ENCODE data around the gene CNTNAP2. TPM values are rescaled to one million over a fixed set of nuclear protein-coding genes. Genes with fewer than 3 reads are reported as not detected.

The CNTNAP2 gene
- total and polyA plus RNA-seq, 2 experiments from 2014 or later: not detected

- DNase-seq: no peak
- Histone ChIP-seq H3K36me3 (ENCODE audit: low read depth) (no peaks in the 10 kb centered on the region), H2AFZ (no peak overlapping the region), H3K4me1 (ENCODE audit: insufficient read depth) (no peaks in the 10 kb centered on the region), H3K9me3 (ENCODE audit: low read depth) (no peaks in the 10 kb centered on the region), H3K9ac (no peak overlapping the region), H3F3A (ENCODE audit: insufficient read depth) (no peaks in the 10 kb centered on the region), H3K27ac (no peak overlapping the region), H3K79me2 (ENCODE audit: insufficient read depth) (no peaks in the 10 kb centered on the region), H4K20me1 (ENCODE audit: insufficient read depth) (no peaks in the 10 kb centered on the region), H3K9me2 (ENCODE audit: insufficient read depth) (no peaks in the 10 kb centered on the region), H3K4me3 (no peak overlapping the region), H3K27me3 (replicated peaks; ENCODE audit: insufficient read depth) (no peaks in the 10 kb centered on the region), H3K4me2 (ENCODE audit: unreplicated experiment) (no peak overlapping the region)
- no peak for TF ChIP-seq EZH2phosphoT487 (IDR thresholded peaks at IDR 0.05; ENCODE audit: insufficient read depth, low read depth)
- TF ChIP-seq EZH2 (IDR thresholded peaks at IDR 0.05; ENCODE audit: insufficient read depth, poor library complexity, severe bottlenecking): no peak
- in situ Hi-C loops (cut with MboI): no loop called here
- WGBS, 2 experiments (ENCODE audit: low coverage in 1 of 2, low lambda C conversion rate in 2 of 2, missing lambda C conversion rate in 2 of 2): 16 to 17% methylated on average over 2 to 4 of the region's 4 CpGs
Measured at GRCh38 chr7:147980826-147981813, 1864.5 kb downstream of the CNTNAP2 start.

GRCh38 chr7:147982307-147982706, 1865.7 kb downstream of the CNTNAP2 start:
- in situ Hi-C loops (cut with MboI): no loop called here
- Histone ChIP-seq H4K20me1 (ENCODE audit: insufficient read depth) (no peaks in the 10 kb centered on the region), H3K27ac (no peak overlapping the region), H3K36me3 (ENCODE audit: low read depth) (no peaks in the 10 kb centered on the region), H3K9me2 (ENCODE audit: insufficient read depth) (no peaks in the 10 kb centered on the region), H3K4me1 (ENCODE audit: insufficient read depth) (no peaks in the 10 kb centered on the region), H2AFZ (no peak overlapping the region), H3K4me3 (no peak overlapping the region), H3K9me3 (ENCODE audit: low read depth) (no peaks in the 10 kb centered on the region), H3K4me2 (ENCODE audit: unreplicated experiment) (no peak overlapping the region), H3K79me2 (ENCODE audit: insufficient read depth) (no peaks in the 10 kb centered on the region), H3F3A (ENCODE audit: insufficient read depth) (no peaks in the 10 kb centered on the region), H3K27me3 (replicated peaks; ENCODE audit: insufficient read depth) (no peaks in the 10 kb centered on the region), H3K9ac (no peak overlapping the region)
- TF ChIP-seq EZH2 (IDR thresholded peaks at IDR 0.05; ENCODE audit: insufficient read depth, poor library complexity, severe bottlenecking) (no peak), EZH2phosphoT487 (IDR thresholded peaks at IDR 0.05; ENCODE audit: insufficient read depth, low read depth) (no peak)
- no peak for DNase-seq
- WGBS, 2 experiments (ENCODE audit: low coverage in 1 of 2, low lambda C conversion rate in 2 of 2, missing lambda C conversion rate in 2 of 2): 15 to 17% methylated on average over 1 of the region's 1 CpG

- no peak for DNase-seq
- no peaks in the 10 kb centered on the region for H3F3A ChIP-seq (ENCODE audit: insufficient read depth)
- 8 to 9% methylated on average over 2 of the region's 2 CpGs for WGBS, 2 experiments (ENCODE audit: low coverage in 1 of 2, low lambda C conversion rate in 2 of 2, missing lambda C conversion rate in 2 of 2)
- H4K20me1 ChIP-seq (ENCODE audit: insufficient read depth): no peaks in the 10 kb centered on the region
- no peaks in the 10 kb centered on the region for H3K79me2 ChIP-seq (ENCODE audit: insufficient read depth)
- H3K4me1 ChIP-seq (ENCODE audit: insufficient read depth): no peaks in the 10 kb centered on the region
- no peaks in the 10 kb centered on the region for H3K9me3 ChIP-seq (ENCODE audit: low read depth)
- H3K36me3 ChIP-seq (ENCODE audit: low read depth): no peaks in the 10 kb centered on the region
- no peak for TF ChIP-seq EZH2phosphoT487 (IDR thresholded peaks at IDR 0.05; ENCODE audit: insufficient read depth, low read depth)
- no peak for TF ChIP-seq EZH2 (IDR thresholded peaks at IDR 0.05; ENCODE audit: insufficient read depth, poor library complexity, severe bottlenecking)
- H3K4me2 ChIP-seq (ENCODE audit: unreplicated experiment): no peak overlapping the region
- no peak overlapping the region for H2AFZ ChIP-seq
- no peak overlapping the region for H3K4me3 ChIP-seq
- no peaks in the 10 kb centered on the region for H3K27me3 ChIP-seq (replicated peaks; ENCODE audit: insufficient read depth)
- H3K9me2 ChIP-seq (ENCODE audit: insufficient read depth): no peaks in the 10 kb centered on the region
- no peak overlapping the region for H3K27ac ChIP-seq
- in situ Hi-C loops (cut with MboI): no loop called here
- no peak overlapping the region for H3K9ac ChIP-seq
Measured at GRCh38 chr7:147984265-147984664, 1867.7 kb downstream of the CNTNAP2 start.

GRCh38 chr7:147990079-147990478, 1873.5 kb downstream of the CNTNAP2 start:
- Histone ChIP-seq H2AFZ (no peak overlapping the region), H3K79me2 (ENCODE audit: insufficient read depth) (no peaks in the 10 kb centered on the region), H3K4me3 (no peak overlapping the region), H3K4me2 (ENCODE audit: unreplicated experiment) (no peak overlapping the region), H3K27ac (no peak overlapping the region), H4K20me1 (ENCODE audit: insufficient read depth) (no peaks in the 10 kb centered on the region), H3K9ac (no peak overlapping the region), H3K9me3 (ENCODE audit: low read depth) (no peaks in the 10 kb centered on the region), H3F3A (ENCODE audit: insufficient read depth) (no peaks in the 10 kb centered on the region), H3K36me3 (ENCODE audit: low read depth) (no peaks in the 10 kb centered on the region), H3K9me2 (ENCODE audit: insufficient read depth) (no peaks in the 10 kb centered on the region), H3K4me1 (ENCODE audit: insufficient read depth) (no peaks in the 10 kb centered on the region), H3K27me3 (replicated peaks; ENCODE audit: insufficient read depth) (no peaks in the 10 kb centered on the region)
- no peak for DNase-seq
- TF ChIP-seq EZH2phosphoT487 (IDR thresholded peaks at IDR 0.05; ENCODE audit: insufficient read depth, low read depth) (no peak), EZH2 (IDR thresholded peaks at IDR 0.05; ENCODE audit: insufficient read depth, poor library complexity, severe bottlenecking) (no peak)
- WGBS, 2 experiments (ENCODE audit: low coverage in 1 of 2, low lambda C conversion rate in 2 of 2, missing lambda C conversion rate in 2 of 2): 0% methylated on average over 1 of the region's 1 CpG
- in situ Hi-C loops (cut with MboI): no loop called here

Measured in GM23248 (cell line).